ENCODE results near the gene QPRT.
"Not testable (repeated sequence)": the region's sequence is repeated elsewhere in the genome, so short reads cannot be mapped to it uniquely, and the experiment has no call there.

The QPRT gene

DNA sequence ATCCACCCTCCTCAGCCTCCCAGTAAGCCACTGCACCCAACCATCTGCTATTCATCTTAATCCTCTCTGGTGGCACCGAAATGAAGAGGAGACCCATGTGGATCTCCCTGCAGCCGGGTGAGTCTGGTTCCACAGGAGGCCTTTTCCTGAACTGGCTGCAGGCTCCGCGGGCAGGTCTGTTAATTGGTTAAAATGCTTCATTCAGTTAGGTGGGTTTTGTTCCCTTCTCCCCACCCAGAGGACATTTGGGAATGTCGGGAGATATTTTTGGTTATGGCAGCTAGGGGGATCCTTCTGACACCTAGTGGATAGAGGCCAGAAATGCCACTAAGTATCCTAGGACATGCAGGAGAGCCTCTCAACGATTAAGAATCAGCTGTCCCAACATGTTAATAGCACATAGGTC is 50.1 kb downstream of the QPRT start:
- H3K9me3 ChIP-seq (replicated peaks; ENCODE audit: insufficient read depth, low read length) = no peaks in the 10 kb centered on the region
- peaks cover 30% of the 10 kb centered on the region for H3F3A ChIP-seq (ENCODE audit: insufficient read depth, low read length)
- H3K27ac ChIP-seq (ENCODE audit: low read length) = no peak overlapping the region
- H3K4me1 ChIP-seq (ENCODE audit: low read length) = peaks cover 13% of the 10 kb centered on the region
- no peak overlapping the region for H3K4me3 ChIP-seq (ENCODE audit: low read length)
- H3K4me2 ChIP-seq (ENCODE audit: low read depth, low read length) = no peak overlapping the region
- peak; percentile 63 for TF ChIP-seq CTCF (IDR thresholded peaks at IDR 0.05; ENCODE audit: low read length)
- no peak for TF ChIP-seq EZH2 (optimal IDR thresholded peaks at IDR 0.05; ENCODE audit: low read depth, low read length)
- H3K9ac ChIP-seq (ENCODE audit: low read length) = no peak overlapping the region
- no peaks in the 10 kb centered on the region for H3K79me2 ChIP-seq (ENCODE audit: low read length)
- H3K9me2 ChIP-seq (replicated peaks; ENCODE audit: insufficient read depth, low read length) = no peaks in the 10 kb centered on the region
- no peaks in the 10 kb centered on the region for H3K36me3 ChIP-seq (replicated peaks; ENCODE audit: insufficient read depth, low read length)
- peak; percentile 38 for DNase-seq
- no peak overlapping the region for H2AFZ ChIP-seq (ENCODE audit: low read length)
- no peaks in the 10 kb centered on the region for H3K27me3 ChIP-seq (replicated peaks; ENCODE audit: insufficient read depth, low read length)
- H4K20me1 ChIP-seq (ENCODE audit: insufficient read depth, low read length) = no peaks in the 10 kb centered on the region

GRCh38 chr16:29730649-29731048 is 51.7 kb downstream of the QPRT start:
- H3K4me3 ChIP-seq (ENCODE audit: low read length) = peak overlapping the region; percentile 59
- peak overlapping the region; percentile 61; the same call in 1 of the 2 replicates for H2AFZ ChIP-seq (ENCODE audit: low read length)
- H4K20me1 ChIP-seq (ENCODE audit: insufficient read depth, low read length) = no peaks in the 10 kb centered on the region
- H3K36me3 ChIP-seq (replicated peaks; ENCODE audit: insufficient read depth, low read length) = no peaks in the 10 kb centered on the region
- peak overlapping the region; percentile 73 for H3K9ac ChIP-seq (ENCODE audit: low read length)
- peak; percentile 81 for DNase-seq
- peaks cover 13% of the 10 kb centered on the region for H3K4me1 ChIP-seq (ENCODE audit: low read length)
- H3K9me3 ChIP-seq (replicated peaks; ENCODE audit: insufficient read depth, low read length) = no peaks in the 10 kb centered on the region
- H3K79me2 ChIP-seq (ENCODE audit: low read length) = no peaks in the 10 kb centered on the region
- TF ChIP-seq EZH2 (optimal IDR thresholded peaks at IDR 0.05; ENCODE audit: low read depth, low read length) (no peak), CTCF (IDR thresholded peaks at IDR 0.05; ENCODE audit: low read length) (no peak), EZH2phosphoT487 (IDR thresholded peaks at IDR 0.05; ENCODE audit: low read length) (no peak)
- peak overlapping the region; percentile 97 for H3K27ac ChIP-seq (ENCODE audit: low read length)
- H3K27me3 ChIP-seq (replicated peaks; ENCODE audit: insufficient read depth, low read length) = no peaks in the 10 kb centered on the region
- H3K4me2 ChIP-seq (ENCODE audit: low read depth, low read length) = peak overlapping the region; percentile 87
- no peaks in the 10 kb centered on the region for H3K9me2 ChIP-seq (replicated peaks; ENCODE audit: insufficient read depth, low read length)
- peaks cover 30% of the 10 kb centered on the region for H3F3A ChIP-seq (ENCODE audit: insufficient read depth, low read length)

GRCh38 chr16:29731768-29732601 is 53.0 kb downstream of the QPRT start:
- Histone ChIP-seq H3K4me2 (ENCODE audit: low read depth, low read length) (peak overlapping the region; percentile 87; the same call in 1 of the 2 replicates), H3K9ac (ENCODE audit: low read length) (peak overlapping the region; percentile 73), H3K4me1 (ENCODE audit: low read length) (peaks cover 13% of the 10 kb centered on the region), H3F3A (ENCODE audit: insufficient read depth, low read length) (peaks cover 30% of the 10 kb centered on the region), H3K4me3 (ENCODE audit: low read length) (peak overlapping the region; percentile 59; the same call in 1 of the 2 replicates), H3K27ac (ENCODE audit: low read length) (peak overlapping the region; percentile 97)
- not testable (repeated sequence) for H4K20me1 ChIP-seq (ENCODE audit: insufficient read depth, low read length); H3K27me3 ChIP-seq (replicated peaks; ENCODE audit: insufficient read depth, low read length); H3K9me3 ChIP-seq (replicated peaks; ENCODE audit: insufficient read depth, low read length); H2AFZ ChIP-seq (ENCODE audit: low read length); H3K36me3 ChIP-seq (replicated peaks; ENCODE audit: insufficient read depth, low read length); H3K79me2 ChIP-seq (ENCODE audit: low read length); H3K9me2 ChIP-seq (replicated peaks; ENCODE audit: insufficient read depth, low read length)
- peak; percentile 95 for DNase-seq

GRCh38 chr16:29734786-29735185 is 55.8 kb downstream of the QPRT start:
- Histone ChIP-seq H3K4me1 (ENCODE audit: low read length) (peaks cover 32% of the 10 kb centered on the region), H3K79me2 (ENCODE audit: low read length) (no peaks in the 10 kb centered on the region), H2AFZ (ENCODE audit: low read length) (no peak overlapping the region), H3K36me3 (replicated peaks; ENCODE audit: insufficient read depth, low read length) (no peaks in the 10 kb centered on the region), H3K9me2 (replicated peaks; ENCODE audit: insufficient read depth, low read length) (no peaks in the 10 kb centered on the region), H3K4me3 (ENCODE audit: low read length) (no peak overlapping the region), H4K20me1 (ENCODE audit: insufficient read depth, low read length) (no peaks in the 10 kb centered on the region), H3K4me2 (ENCODE audit: low read depth, low read length) (no peak overlapping the region), H3F3A (ENCODE audit: insufficient read depth, low read length) (peaks cover 40% of the 10 kb centered on the region), H3K9ac (ENCODE audit: low read length) (no peak overlapping the region), H3K27me3 (replicated peaks; ENCODE audit: insufficient read depth, low read length) (no peaks in the 10 kb centered on the region), H3K27ac (ENCODE audit: low read length) (no peak overlapping the region), H3K9me3 (replicated peaks; ENCODE audit: insufficient read depth, low read length) (no peaks in the 10 kb centered on the region)
- no peak for TF ChIP-seq EZH2phosphoT487 (IDR thresholded peaks at IDR 0.05; ENCODE audit: low read length)
- no peak for TF ChIP-seq EZH2 (optimal IDR thresholded peaks at IDR 0.05; ENCODE audit: low read depth, low read length)
- TF ChIP-seq CTCF (IDR thresholded peaks at IDR 0.05; ENCODE audit: low read length) = no peak
- DNase-seq = no peak
